H9 (cell line): ENCODE measurements around the gene PEAK3. TPM values are rescaled to one million over a fixed set of nuclear protein-coding genes. Genes with fewer than 3 reads are reported as not detected.
A peak's percentile ranks its signal among the peaks of the same experiment; 100 is the strongest.

ENCODE experiments used
- DNase-seq: peaks from one replicate; pipeline ENCODE4 v3.0.0-alpha.2; 2017
- H2AFZ ChIP-seq: one replicate; pipeline ENCODE4 v1.6.1; 2013; ENCODE audit warnings: mild to moderate bottlenecking, low read length, control low read depth, moderate library complexity
- H2AK5ac ChIP-seq: 2 replicates; pipeline ENCODE4 v1.6.1; 2013; ENCODE audit warnings: low read length, control low read depth, mixed read lengths; ENCODE audit not compliant: insufficient read length
- H2BK120ac ChIP-seq: one replicate; pipeline ENCODE4 v1.6.1; 2013; ENCODE audit warnings: low read depth, mild to moderate bottlenecking, low read length, control low read depth, inconsistent platforms; ENCODE audit not compliant: poor library complexity, severe bottlenecking
- H2BK12ac ChIP-seq: 2 replicates; pipeline ENCODE4 v1.6.1; 2013; ENCODE audit warnings: low read length, control low read depth, mixed read lengths, low read depth; ENCODE audit not compliant: insufficient read length
- H2BK15ac ChIP-seq: 2 replicates; pipeline ENCODE4 v1.6.1; 2013; ENCODE audit warnings: low read depth, low read length, control low read depth
- H2BK20ac ChIP-seq: one replicate; pipeline ENCODE4 v1.6.1; 2013; ENCODE audit warnings: low read depth, mild to moderate bottlenecking, low read length, control low read depth, inconsistent platforms; ENCODE audit not compliant: poor library complexity, severe bottlenecking
- H2BK5ac ChIP-seq: 2 replicates; pipeline ENCODE4 v1.6.1; 2013; ENCODE audit warnings: low read length, control low read depth, mixed read lengths; ENCODE audit not compliant: insufficient read length
- H3K14ac ChIP-seq: 2 replicates; pipeline ENCODE4 v1.6.1; 2013; ENCODE audit warnings: low read length, control low read depth; ENCODE audit not compliant: insufficient read depth
- H3K18ac ChIP-seq: 2 replicates; pipeline ENCODE4 v1.6.1; 2013; ENCODE audit warnings: low read depth, mild to moderate bottlenecking, mixed read lengths, low read length, control low read depth; ENCODE audit not compliant: insufficient read length
- H3K23ac ChIP-seq: 2 replicates; pipeline ENCODE4 v1.6.1; 2013; ENCODE audit warnings: low read length, control low read depth, mixed read lengths, low read depth; ENCODE audit not compliant: insufficient read length
- H3K23me2 ChIP-seq: 2 replicates; pipeline ENCODE4 v1.6.1; 2013; ENCODE audit warnings: low read depth, mild to moderate bottlenecking, mixed read lengths, low read length, control low read depth; ENCODE audit not compliant: insufficient read length, poor library complexity, severe bottlenecking
- H3K27ac ChIP-seq: 2 replicates; pipeline ENCODE4 v1.5.1; 2013; ENCODE audit warnings: low read length, control low read depth, mixed read lengths, low read depth; ENCODE audit not compliant: insufficient read length
- H3K27me3 ChIP-seq: 2 replicates; pipeline ENCODE4 v1.6.1; 2013; ENCODE audit warnings: low read length, control low read depth, inconsistent platforms; ENCODE audit not compliant: insufficient read depth
- H3K4ac ChIP-seq: 2 replicates; pipeline ENCODE4 v1.6.1; 2013; ENCODE audit warnings: low read depth, mild to moderate bottlenecking, control low read depth, inconsistent platforms, low read length, moderate library complexity
- H3K4me1 ChIP-seq: 2 replicates; pipeline ENCODE4 v1.6.1; 2013; ENCODE audit warnings: low read length, control low read depth, inconsistent platforms; ENCODE audit not compliant: insufficient read depth
- H3K4me2 ChIP-seq: 2 replicates; pipeline ENCODE4 v1.6.1; 2013; ENCODE audit warnings: low read length, control low read depth, mixed read lengths; ENCODE audit not compliant: insufficient read length, insufficient read depth
- H3K56ac ChIP-seq: 2 replicates; pipeline ENCODE4 v1.6.1; 2013; ENCODE audit warnings: low read depth, mild to moderate bottlenecking, mixed read lengths, low read length, control low read depth; ENCODE audit not compliant: insufficient read length
- H3K79me1 ChIP-seq: 2 replicates; pipeline ENCODE4 v1.6.1; 2013; ENCODE audit warnings: low read depth, mild to moderate bottlenecking, moderate library complexity, low read length, control low read depth, inconsistent platforms; ENCODE audit not compliant: insufficient read depth, poor library complexity, severe bottlenecking
- H3K79me2 ChIP-seq: 2 replicates; pipeline ENCODE4 v1.6.1; 2013; ENCODE audit warnings: low read length, control low read depth, inconsistent platforms; ENCODE audit not compliant: insufficient read depth
- H3K9ac ChIP-seq: 2 replicates; pipeline ENCODE4 v1.6.1; 2013; ENCODE audit warnings: low read length, control low read depth, mixed read lengths; ENCODE audit not compliant: insufficient read length; ENCODE audit errors: extremely low read depth
- H3K9me3 ChIP-seq: one replicate; pipeline ENCODE4 v1.6.1; 2013; ENCODE audit warnings: low read depth, low read length, inconsistent platforms; ENCODE audit not compliant: control insufficient read depth
- H3T11ph ChIP-seq: one replicate; pipeline ENCODE4 v1.6.1; 2013; ENCODE audit warnings: mild to moderate bottlenecking, low read length, control low read depth, inconsistent platforms
- H4K20me1 ChIP-seq: one replicate; pipeline ENCODE4 v1.6.1; 2013; ENCODE audit not compliant: control insufficient read depth, insufficient read length, insufficient read depth
- H4K5ac ChIP-seq: 2 replicates; pipeline ENCODE4 v1.6.1; 2013; ENCODE audit warnings: low read depth, mild to moderate bottlenecking, mixed read lengths, low read length, control low read depth; ENCODE audit not compliant: insufficient read length
- H4K8ac ChIP-seq: replicated peaks from 2 replicates; pipeline ENCODE4 v1.6.1; 2013; ENCODE audit warnings: low read length, control low read depth, mixed read lengths, low read depth; ENCODE audit not compliant: insufficient read length
- H4K91ac ChIP-seq: 2 replicates; pipeline ENCODE4 v1.6.1; 2013; ENCODE audit warnings: low read depth, mild to moderate bottlenecking, moderate library complexity, mixed read lengths, low read length, control low read depth; ENCODE audit not compliant: insufficient read length
- H3K27ac Mint-ChIP-seq, 3 experiments: 2 replicates in 2 of 3; 3 replicates in 1 of 3; pipeline ENCODE4 v1.8.0; 2020 to 2021; ENCODE audit warnings: mixed read lengths in 3 of 3, mild to moderate bottlenecking in 1 of 3, moderate library complexity in 1 of 3
- H3K27me3 Mint-ChIP-seq: 2 replicates; pipeline ENCODE4 v1.8.0; 2021; ENCODE audit warnings: low read depth, mild to moderate bottlenecking, moderate library complexity, mixed read lengths
- H3K36me3 Mint-ChIP-seq, 3 experiments: 2 replicates in 2 of 3; 3 replicates in 1 of 3; pipeline ENCODE4 v1.8.0; 2020 to 2021; ENCODE audit warnings: low read depth in 3 of 3, mixed read lengths in 3 of 3; ENCODE audit not compliant: insufficient read depth in 1 of 3
- H3K4me1 Mint-ChIP-seq, 2 experiments: 2 replicates each; pipeline ENCODE4 v1.8.0; 2020; ENCODE audit warnings: mixed read lengths in 2 of 2
- H3K4me3 Mint-ChIP-seq, 2 experiments: 2 replicates in 1 of 2; 3 replicates in 1 of 2; pipeline ENCODE4 v1.8.0; 2020 to 2021; ENCODE audit warnings: mild to moderate bottlenecking in 2 of 2, mixed read lengths in 2 of 2, moderate library complexity in 1 of 2
- H3K9me3 Mint-ChIP-seq, 2 experiments: 2 replicates in 1 of 2; 3 replicates in 1 of 2; pipeline ENCODE4 v1.8.0; 2020; ENCODE audit warnings: mild to moderate bottlenecking in 2 of 2, mixed read lengths in 2 of 2, moderate library complexity in 1 of 2
- CTCF ChIP-seq: fragments of 200-600 bp; sonication (generic); conservative IDR thresholded peaks from 3 replicates; pipeline ENCODE4 v1.8.0; 2021; ENCODE audit warnings: antibody characterized with exemption, mild to moderate bottlenecking
- WGBS: extraction: QIAGEN DNeasy Blood & Tissue Kit; methylation state at CpG from one replicate; pipeline ENCODE4 v1.1.7; 2013; ENCODE audit warnings: missing lambda C conversion rate, low lambda C conversion rate, mixed read lengths; ENCODE audit not compliant: insufficient read length; ENCODE audit errors: extremely low coverage; 5-methylcytosine and 5-hydroxymethylcytosine counted together
- total RNA-seq: library from RNA; stranded (reverse); gene quantifications from 2 replicates; pipeline ENCODE4 v1.2.1, GENCODE V29; 2021

The PEAK3 gene
- total RNA-seq, 1 experiment from 2014 or later = not detected

GRCh38 chr19:2306971-2307370 lies 25.0 kb upstream of the PEAK3 start:
- TF ChIP-seq CTCF = no peak
- Mint-ChIP-seq H3K36me3 (peaks cover 0 to 4% (median 2%) of the 10 kb centered on the region in 3 experiments; a peak in 4 of 7 replicates), H3K27me3 (peaks cover 80% of the 10 kb centered on the region), H3K9me3 (peaks cover 0 to 4% of the 10 kb centered on the region in 2 experiments; a peak in 1 of 5 replicates), H3K4me3 (peak overlapping the region in 1 of 2 experiments; percentile 36; a peak in 1 of 5 replicates), H3K4me1 (peaks cover 5 to 24% of the 10 kb centered on the region in 2 experiments), H3K27ac (no peak overlapping the region)
- Histone ChIP-seq H3K4me1 (no peaks in the 10 kb centered on the region), H2BK120ac (no peak overlapping the region), H3K79me1 (no peaks in the 10 kb centered on the region), H3K23ac (no peak overlapping the region), H3T11ph (no peak overlapping the region), H2BK15ac (no peak overlapping the region), H3K27me3 (no peaks in the 10 kb centered on the region; the same call in 1 of the 2 replicates), H3K18ac (no peak overlapping the region), H4K20me1 (no peaks in the 10 kb centered on the region), H2BK20ac (no peak overlapping the region), H2BK12ac (no peak overlapping the region), H4K91ac (no peak overlapping the region), H2AFZ (no peak overlapping the region), H3K4me2 (no peak overlapping the region), H3K14ac (no peak overlapping the region), H3K79me2 (no peaks in the 10 kb centered on the region), H3K9me3 (no peaks in the 10 kb centered on the region), H2BK5ac (no peak overlapping the region), H3K27ac (no peak overlapping the region), H3K9ac (no peak overlapping the region), H4K8ac (no peak overlapping the region), H3K56ac (no peak overlapping the region), H3K23me2 (no peaks in the 10 kb centered on the region), H2AK5ac (no peak overlapping the region), H3K4ac (no peak overlapping the region), H4K5ac (no peak overlapping the region)
- WGBS = no CpG with 5 or more reads among the region's 17 CpGs
- DNase-seq = no peak
